Neural progenitor cell (in vitro differentiated cells): ENCODE measurements around the gene CNNM2. TPM values are rescaled to one million over a fixed set of nuclear protein-coding genes. Genes with fewer than 3 reads are reported as not detected.

Experiments used
- DNase-seq: peaks from one replicate; pipeline ENCODE4 v3.0.0-alpha.2; 2016; ENCODE audit warnings: low spot score
- H2AFZ ChIP-seq: fragments of 200-600 bp; sonication (generic); replicated peaks from 2 replicates; pipeline ENCODE4 v1.6.1; 2016; ENCODE audit warnings: antibody characterized with exemption
- H3F3A ChIP-seq: fragments of 200-600 bp; sonication (generic); 2 replicates; pipeline ENCODE4 v1.6.1; 2016; ENCODE audit warnings: antibody characterized with exemption, low read depth
- H3K27ac ChIP-seq: fragments of 200-600 bp; sonication (generic); 2 replicates; pipeline ENCODE4 v1.5.1; 2016; ENCODE audit warnings: mild to moderate bottlenecking
- H3K27me3 ChIP-seq: fragments of 200-600 bp; sonication (generic); 2 replicates; pipeline ENCODE4 v1.6.1; 2016; ENCODE audit warnings: mild to moderate bottlenecking, moderate library complexity
- H3K36me3 ChIP-seq: fragments of 200-600 bp; sonication (generic); 2 replicates; pipeline ENCODE4 v1.5.1; 2016
- H3K4me1 ChIP-seq: fragments of 200-600 bp; sonication (generic); 2 replicates; pipeline ENCODE4 v1.6.1; 2016; ENCODE audit warnings: mixed run types
- H3K4me2 ChIP-seq: fragments of 200-600 bp; sonication (generic); 2 replicates; pipeline ENCODE4 v1.6.1; 2016
- H3K4me3 ChIP-seq: fragments of 200-600 bp; sonication (generic); 2 replicates; pipeline ENCODE4 v1.5.1; 2016
- H3K79me2 ChIP-seq: fragments of 200-600 bp; sonication (generic); 2 replicates; pipeline ENCODE4 v1.6.1; 2016; ENCODE audit warnings: low read depth
- H3K9ac ChIP-seq: fragments of 200-600 bp; sonication (generic); 2 replicates; pipeline ENCODE4 v1.6.1; 2016
- H3K9me3 ChIP-seq: fragments of 200-600 bp; sonication (generic); 2 replicates; pipeline ENCODE4 v1.5.1; 2016; ENCODE audit warnings: low read depth
- H4K20me1 ChIP-seq: fragments of 200-600 bp; sonication (generic); 2 replicates; pipeline ENCODE4 v1.6.1; 2016; ENCODE audit warnings: low read depth
- H3K27ac Mint-ChIP-seq: 3 replicates; pipeline ENCODE4 v1.8.0; 2021; ENCODE audit warnings: mixed read lengths
- H3K27me3 Mint-ChIP-seq: 2 replicates; pipeline ENCODE4 v1.8.0; 2022; ENCODE audit warnings: low read depth, mild to moderate bottlenecking, inconsistent platforms, moderate library complexity, mixed read lengths; ENCODE audit not compliant: insufficient read depth
- H3K36me3 Mint-ChIP-seq: 3 replicates; pipeline ENCODE4 v1.8.0; 2021; ENCODE audit warnings: mixed read lengths
- H3K4me1 Mint-ChIP-seq: 3 replicates; pipeline ENCODE4 v1.8.0; 2021; ENCODE audit warnings: mixed read lengths
- H3K4me3 Mint-ChIP-seq: 3 replicates; pipeline ENCODE4 v1.8.0; 2021; ENCODE audit warnings: mild to moderate bottlenecking, moderate library complexity, mixed read lengths
- H3K9me3 Mint-ChIP-seq: 3 replicates; pipeline ENCODE4 v1.8.0; 2020; ENCODE audit warnings: mixed read lengths
- CTCF ChIP-seq: fragments of 200-600 bp; sonication (generic); IDR thresholded peaks from 2 replicates; pipeline ENCODE4 v1.5.1; 2017; ENCODE audit warnings: antibody characterized with exemption, mild to moderate bottlenecking
- EZH2 ChIP-seq: fragments of 200-600 bp; sonication (generic); IDR thresholded peaks from 2 replicates; pipeline ENCODE4 v1.6.1; 2017; ENCODE audit warnings: antibody characterized with exemption, mild to moderate bottlenecking, moderate library complexity
- EZH2phosphoT487 ChIP-seq: fragments of 200-600 bp; sonication (generic); IDR thresholded peaks from 2 replicates; pipeline ENCODE4 v1.6.1; 2017; ENCODE audit warnings: antibody characterized with exemption
- total RNA-seq: library from RNA; depleted of rRNA; stranded (reverse); fragments of >200 nt; gene quantifications from 2 replicates; pipeline ENCODE4 v1.2.3, GENCODE V29; 2015; ENCODE audit warnings: low replicate concordance

Gene CNNM2
- total RNA-seq, 1 donor from 2014 or later: 11.4 TPM

DNA sequence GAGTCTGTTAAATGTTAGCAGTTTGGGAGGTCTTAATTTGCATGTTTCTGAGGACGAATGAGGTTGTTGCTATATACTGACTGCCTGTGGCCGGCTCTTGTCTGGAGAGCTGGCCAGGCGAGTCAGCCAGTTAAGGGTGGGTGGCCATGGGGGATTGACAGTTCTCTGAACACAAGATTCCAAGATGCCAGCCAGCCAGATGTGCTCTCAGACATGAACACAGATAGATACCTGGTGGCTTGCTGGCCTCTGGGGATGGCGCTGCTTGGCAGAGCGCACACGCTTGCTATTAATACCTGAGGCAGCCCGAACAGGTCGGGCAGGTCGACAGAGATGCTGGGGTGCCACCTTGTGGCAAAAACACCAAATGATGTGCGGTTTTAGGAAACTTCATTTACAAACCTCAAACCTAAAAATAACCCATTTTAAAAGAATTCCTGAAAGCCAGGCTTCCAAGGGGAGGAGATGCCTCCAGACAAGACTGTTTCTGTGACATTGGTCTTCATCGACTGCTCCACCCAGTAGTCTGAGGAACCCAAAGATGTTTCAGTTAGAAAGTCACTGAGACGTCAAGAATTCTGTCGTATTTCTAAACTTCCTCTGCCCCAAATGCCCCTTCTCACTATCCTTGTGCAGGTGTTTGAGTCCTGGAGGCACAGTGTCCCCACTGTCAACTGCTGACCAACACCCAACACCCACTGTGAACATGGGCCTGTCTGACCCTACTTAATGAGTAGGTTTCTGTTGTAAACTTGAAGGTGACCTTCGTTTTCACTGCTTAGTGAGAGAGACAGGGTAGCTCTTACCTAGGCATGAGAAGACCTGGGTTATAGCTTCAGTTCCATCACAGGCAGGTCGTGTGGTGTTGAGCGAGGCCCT lies 151.6 kb downstream of the CNNM2 start:
- H3K27me3 ChIP-seq: no peaks in the 10 kb centered on the region
- no peak overlapping the region for H2AFZ ChIP-seq
- H4K20me1 ChIP-seq: no peaks in the 10 kb centered on the region
- H3K4me3 ChIP-seq: no peak overlapping the region
- no peak for TF ChIP-seq EZH2
- peak; percentile 77 for TF ChIP-seq CTCF
- H3K79me2 ChIP-seq: no peaks in the 10 kb centered on the region
- peaks cover 5% of the 10 kb centered on the region for H3K4me1 ChIP-seq
- H3K9me3 ChIP-seq: no peaks in the 10 kb centered on the region
- no peak overlapping the region for H3K27ac ChIP-seq
- DNase-seq: peak; percentile 79
- Mint-ChIP-seq H3K27me3 (no peaks in the 10 kb centered on the region), H3K4me1 (no peaks in the 10 kb centered on the region), H3K9me3 (no peaks in the 10 kb centered on the region), H3K4me3 (no peak overlapping the region), H3K27ac (no peak overlapping the region), H3K36me3 (peaks cover 2% of the 10 kb centered on the region)
- H3K36me3 ChIP-seq: no peaks in the 10 kb centered on the region
- no peaks in the 10 kb centered on the region for H3F3A ChIP-seq
- no peak overlapping the region for H3K9ac ChIP-seq
- H3K4me2 ChIP-seq: no peak overlapping the region

DNA sequence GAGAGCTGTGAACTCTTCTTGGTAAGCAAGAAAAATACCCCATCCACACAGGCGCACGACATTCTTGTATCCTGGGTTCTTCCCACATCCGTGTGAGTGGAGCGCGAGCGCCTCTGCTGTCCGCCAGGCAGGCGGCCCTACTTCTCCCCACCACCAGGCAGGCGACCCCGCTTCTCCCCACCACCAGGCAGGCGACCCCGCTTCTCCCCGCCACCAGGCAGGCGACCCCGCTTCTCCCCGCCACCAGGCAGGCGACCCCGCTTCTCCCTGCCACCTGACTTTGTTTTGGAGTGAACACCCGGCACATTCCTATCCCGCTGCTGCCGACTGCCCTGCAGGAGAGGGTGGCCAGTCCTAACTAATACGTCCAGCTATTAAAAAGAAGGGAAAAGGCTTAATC lies 154.2 kb downstream of the CNNM2 start:
- no peaks in the 10 kb centered on the region for H3K9me3 ChIP-seq
- peaks cover 4% of the 10 kb centered on the region for H3K4me1 ChIP-seq
- H3K36me3 Mint-ChIP-seq: peaks cover 9% of the 10 kb centered on the region
- no peak overlapping the region for H3K4me3 Mint-ChIP-seq
- H3K4me3 ChIP-seq: no peak overlapping the region
- no peaks in the 10 kb centered on the region for H3F3A ChIP-seq
- H3K79me2 ChIP-seq: no peaks in the 10 kb centered on the region
- H3K27me3 ChIP-seq: no peaks in the 10 kb centered on the region
- no peaks in the 10 kb centered on the region for H3K36me3 ChIP-seq
- no peak for TF ChIP-seq EZH2
- TF ChIP-seq CTCF: no peak
- TF ChIP-seq EZH2phosphoT487: no peak
- H3K27ac ChIP-seq: no peak overlapping the region
- no peak overlapping the region for H3K9ac ChIP-seq
- DNase-seq: no peak
- no peaks in the 10 kb centered on the region for H3K4me1 Mint-ChIP-seq
- no peak overlapping the region for H3K4me2 ChIP-seq
- H3K9me3 Mint-ChIP-seq: no peaks in the 10 kb centered on the region
- H4K20me1 ChIP-seq: no peaks in the 10 kb centered on the region
- H2AFZ ChIP-seq: no peak overlapping the region
- H3K27ac Mint-ChIP-seq: no peak overlapping the region
- no peaks in the 10 kb centered on the region for H3K27me3 Mint-ChIP-seq

GRCh38 chr10:103072891-103073290 lies 154.8 kb downstream of the CNNM2 start:
- no peak for TF ChIP-seq EZH2
- no peak for TF ChIP-seq EZH2phosphoT487
- no peak for TF ChIP-seq CTCF
- H3K27me3 Mint-ChIP-seq: no peaks in the 10 kb centered on the region
- no peak for DNase-seq
- peaks cover 15% of the 10 kb centered on the region for H3K36me3 Mint-ChIP-seq
- no peaks in the 10 kb centered on the region for H3K9me3 ChIP-seq
- no peaks in the 10 kb centered on the region for H4K20me1 ChIP-seq
- H3K27ac Mint-ChIP-seq: no peak overlapping the region
- no peaks in the 10 kb centered on the region for H3K79me2 ChIP-seq
- no peaks in the 10 kb centered on the region for H3K9me3 Mint-ChIP-seq
- H3K4me1 Mint-ChIP-seq: no peaks in the 10 kb centered on the region
- H3K4me3 ChIP-seq: no peak overlapping the region
- H2AFZ ChIP-seq: no peak overlapping the region
- H3K27me3 ChIP-seq: no peaks in the 10 kb centered on the region
- H3K4me1 ChIP-seq: no peaks in the 10 kb centered on the region
- H3K4me3 Mint-ChIP-seq: no peak overlapping the region
- H3K27ac ChIP-seq: no peak overlapping the region
- H3K9ac ChIP-seq: no peak overlapping the region
- H3K36me3 ChIP-seq: no peaks in the 10 kb centered on the region
- H3K4me2 ChIP-seq: no peak overlapping the region
- no peaks in the 10 kb centered on the region for H3F3A ChIP-seq
